GM12878 (cell line): Measurements from ENCODE around the gene SLC25A47. TPM values are rescaled to one million over a fixed set of nuclear protein-coding genes. Genes with fewer than 3 reads are reported as not detected.

ENCODE experiments used
- BHLHE40 ChIP-seq, 2 experiments: fragments of 450-650 bp in 1 of 2; IDR thresholded peaks; 2 replicates each; pipeline ENCODE4 v1.6.1; 2011 to 2017; ENCODE audit warnings: low read depth in 2 of 2, borderline replicate concordance in 1 of 2, improper control_type of control experiment in 1 of 2, low read length in 1 of 2, mild to moderate bottlenecking in 1 of 2
- FOXK2 ChIP-seq: fragments of 450-650 bp; IDR thresholded peaks from 2 replicates; pipeline ENCODE4 v1.6.1; 2017; ENCODE audit warnings: mild to moderate bottlenecking, moderate library complexity
- MEF2B ChIP-seq: fragments of 450-650 bp; IDR thresholded peaks from 2 replicates; pipeline ENCODE4 v1.6.1; 2018; ENCODE audit warnings: mild to moderate bottlenecking, moderate library complexity; ENCODE audit not compliant: partially characterized antibody, poor library complexity, severe bottlenecking
- MTA2 ChIP-seq: fragments of 450-650 bp; IDR thresholded peaks from 2 replicates; pipeline ENCODE4 v1.6.1; 2016; ENCODE audit warnings: low read depth, mild to moderate bottlenecking, moderate library complexity
- NFIC ChIP-seq: IDR thresholded peaks from 2 replicates; pipeline ENCODE4 v1.6.1; 2012; ENCODE audit warnings: low read depth, mild to moderate bottlenecking, inconsistent platforms, low read length, moderate library complexity
- RAD21 ChIP-seq: IDR thresholded peaks from 2 replicates; pipeline ENCODE4 v1.6.1; 2011; ENCODE audit warnings: mild to moderate bottlenecking, low read depth, low read length, moderate library complexity; ENCODE audit not compliant: insufficient read depth
- RAD51 ChIP-seq: fragments of 450-650 bp; IDR thresholded peaks from 2 replicates; pipeline ENCODE4 v1.6.1; 2016; ENCODE audit warnings: moderate library complexity, mild to moderate bottlenecking, inconsistent platforms
- RCOR1 ChIP-seq: conservative IDR thresholded peaks from 2 replicates; pipeline ENCODE4 v1.6.1; 2012; ENCODE audit warnings: low read depth, low read length, improper control_type of control experiment
- SIN3A ChIP-seq: IDR thresholded peaks from 2 replicates; pipeline ENCODE4 v1.6.1; 2012; ENCODE audit warnings: low read depth, low read length, improper control_type of control experiment
- SPI1 ChIP-seq: IDR thresholded peaks from 2 replicates; pipeline ENCODE4 v1.6.1; 2011; ENCODE audit warnings: low read depth, mild to moderate bottlenecking, low read length, moderate library complexity, borderline replicate concordance; ENCODE audit not compliant: insufficient read depth
- USF1 ChIP-seq: IDR thresholded peaks from 2 replicates; pipeline ENCODE4 v1.6.1; 2011; ENCODE audit warnings: borderline replicate concordance, low read depth, mild to moderate bottlenecking, moderate library complexity, mixed read lengths, low read length; ENCODE audit not compliant: insufficient read depth; ENCODE audit errors: extremely low read length
- WRNIP1 ChIP-seq: IDR thresholded peaks from 2 replicates; pipeline ENCODE4 v1.6.1; 2011; ENCODE audit warnings: low read depth, low read length, improper control_type of control experiment, borderline replicate concordance
- ZNF207 ChIP-seq: fragments of 450-650 bp; IDR thresholded peaks from 2 replicates; pipeline ENCODE4 v1.6.1; 2014; ENCODE audit warnings: antibody characterized with exemption, mild to moderate bottlenecking, borderline replicate concordance
- polyA plus RNA-seq, 11 experiments: library from polyadenylated mRNA; depleted of rRNA in 4 of 11; unstranded in 6 of 11; stranded (reverse) in 5 of 11; fragments of >200 nt; fragmentation: Nextera tagmentation in 4 of 11; fragmentation: Illumina TruSeq in 1 of 11; extraction: Ambion mirVana in 4 of 11; extraction: Trizol in 1 of 11; gene quantifications; 1 replicate in 1 of 11; 2 replicates in 10 of 11; pipeline versions ENCODE4 v1.2.1 to v1.2.3, GENCODE V29; 2011 to 2016; ENCODE audit warnings: inconsistent platforms in 2 of 11, missing spikeins in 2 of 11, low read depth in 1 of 11
- total RNA-seq, 4 experiments: library from RNA; depleted of rRNA in 3 of 4; stranded (reverse); fragments of >200 nt in 3 of 4; fragmentation: Illumina TruSeq in 1 of 4; extraction: Trizol in 1 of 4; gene quantifications; 2 replicates each; pipeline versions ENCODE4 v1.2.1 to v1.2.3, GENCODE V29; 2013 to 2021
- TF ChIP-seq, protein P1 (sequence below): IDR thresholded peaks from 2 replicates; pipeline ENCODE4 v1.6.1; 2012; ENCODE audit warnings: low read depth, low read length, improper control_type of control experiment

Gene SLC25A47
- total and polyA plus RNA-seq, 10 of the 15 experiments (the other 5 are each of a cell fraction or from before 2014, with no cell fraction given) = 0.14 TPM; not detected in 9

GRCh38 chr14:100297320-100298300, 25.5 kb upstream of the SLC25A47 start (continued):
- TF ChIP-seq, protein P1, sequence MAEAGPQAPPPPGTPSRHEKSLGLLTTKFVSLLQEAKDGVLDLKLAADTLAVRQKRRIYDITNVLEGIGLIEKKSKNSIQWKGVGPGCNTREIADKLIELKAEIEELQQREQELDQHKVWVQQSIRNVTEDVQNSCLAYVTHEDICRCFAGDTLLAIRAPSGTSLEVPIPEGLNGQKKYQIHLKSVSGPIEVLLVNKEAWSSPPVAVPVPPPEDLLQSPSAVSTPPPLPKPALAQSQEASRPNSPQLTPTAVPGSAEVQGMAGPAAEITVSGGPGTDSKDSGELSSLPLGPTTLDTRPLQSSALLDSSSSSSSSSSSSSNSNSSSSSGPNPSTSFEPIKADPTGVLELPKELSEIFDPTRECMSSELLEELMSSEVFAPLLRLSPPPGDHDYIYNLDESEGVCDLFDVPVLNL = no peak
- TF ChIP-seq MEF2B (peak; percentile 37), WRNIP1 (no peak), MTA2 (peak; percentile 22; the same call in 1 of the 2 replicates), SPI1 (peak; percentile 99), SIN3A (peak; percentile 79; the same call in 1 of the 2 replicates), USF1 (peak; percentile 53), ZNF207 (no peak), RAD21 (no peak), RCOR1 (no peak), BHLHE40 (IDR thresholded peaks at IDR 0.05; ENCODE audit: borderline replicate concordance in 1 of 2, low read depth in 2 of 2, low read length in 1 of 2) (peak; percentile 26 to 42; a peak in 1 of 4 replicates), RAD51 (peak; percentile 50; the same call in 1 of the 2 replicates), FOXK2 (peak; percentile 78), NFIC (no peak)
